ENCODE measurements around the gene DNAI2. TPM values are rescaled to one million over a fixed set of nuclear protein-coding genes. Genes with fewer than 3 reads are reported as not detected.

The DNAI2 gene
- total RNA-seq, 1 donor from 2014 or later, result not detected

DNA sequence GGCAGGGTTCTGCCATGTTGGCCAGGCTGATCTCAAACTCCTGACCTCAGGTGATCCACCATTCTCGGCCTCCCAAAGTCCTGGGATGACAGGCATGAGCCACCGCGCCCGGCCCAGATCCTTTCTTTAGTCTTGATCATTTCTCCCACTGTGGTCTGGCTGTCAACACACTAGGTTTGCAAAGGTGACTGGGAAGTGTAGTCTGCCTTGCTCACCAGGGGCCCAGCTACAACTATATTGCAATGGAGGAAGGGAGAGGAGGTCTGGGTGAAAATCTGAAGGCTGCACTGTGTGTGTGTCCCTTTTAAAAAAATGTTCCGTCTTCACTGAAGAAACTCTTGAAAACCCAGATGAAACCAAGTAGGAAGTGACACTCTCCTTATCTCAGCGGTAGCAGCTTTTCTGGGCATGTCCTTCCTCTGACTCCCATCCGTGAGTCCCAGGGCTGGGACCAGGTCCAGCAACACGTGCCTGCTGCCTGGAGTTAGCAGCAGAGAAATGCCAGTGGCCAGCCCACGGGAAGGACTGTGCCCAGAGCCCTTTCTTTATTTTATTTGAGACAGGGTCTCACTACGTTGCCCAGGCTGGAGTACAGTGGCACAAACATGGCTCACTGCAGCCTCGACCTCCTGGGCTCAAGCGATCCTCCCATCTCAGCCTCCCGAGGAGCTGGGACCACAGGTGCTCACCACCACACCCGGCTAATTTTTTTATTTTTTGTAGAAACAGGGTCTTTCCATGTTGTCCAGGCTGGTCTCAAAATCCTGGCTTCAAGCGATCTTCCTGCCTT, 34.1 kb downstream of the DNAI2 start:
- DNase-seq (ENCODE audit: low spot score, unreplicated experiment), result no peak
- no peaks in the 10 kb centered on the region for H3K4me1 Mint-ChIP-seq (ENCODE audit: low read depth)
- peaks cover 8% of the 10 kb centered on the region for H3K27me3 Mint-ChIP-seq
- peaks cover 7% of the 10 kb centered on the region for H3K9me3 Mint-ChIP-seq (ENCODE audit: low read depth)
- no peaks in the 10 kb centered on the region for H3K36me3 Mint-ChIP-seq (ENCODE audit: insufficient read depth)
- no peak overlapping the region for H3K4me3 Mint-ChIP-seq (ENCODE audit: low read depth)
- TF ChIP-seq, protein P1, sequence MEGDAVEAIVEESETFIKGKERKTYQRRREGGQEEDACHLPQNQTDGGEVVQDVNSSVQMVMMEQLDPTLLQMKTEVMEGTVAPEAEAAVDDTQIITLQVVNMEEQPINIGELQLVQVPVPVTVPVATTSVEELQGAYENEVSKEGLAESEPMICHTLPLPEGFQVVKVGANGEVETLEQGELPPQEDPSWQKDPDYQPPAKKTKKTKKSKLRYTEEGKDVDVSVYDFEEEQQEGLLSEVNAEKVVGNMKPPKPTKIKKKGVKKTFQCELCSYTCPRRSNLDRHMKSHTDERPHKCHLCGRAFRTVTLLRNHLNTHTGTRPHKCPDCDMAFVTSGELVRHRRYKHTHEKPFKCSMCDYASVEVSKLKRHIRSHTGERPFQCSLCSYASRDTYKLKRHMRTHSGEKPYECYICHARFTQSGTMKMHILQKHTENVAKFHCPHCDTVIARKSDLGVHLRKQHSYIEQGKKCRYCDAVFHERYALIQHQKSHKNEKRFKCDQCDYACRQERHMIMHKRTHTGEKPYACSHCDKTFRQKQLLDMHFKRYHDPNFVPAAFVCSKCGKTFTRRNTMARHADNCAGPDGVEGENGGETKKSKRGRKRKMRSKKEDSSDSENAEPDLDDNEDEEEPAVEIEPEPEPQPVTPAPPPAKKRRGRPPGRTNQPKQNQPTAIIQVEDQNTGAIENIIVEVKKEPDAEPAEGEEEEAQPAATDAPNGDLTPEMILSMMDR (IDR thresholded peaks at IDR 0.05; ENCODE audit: unreplicated experiment), result no peak
- no peak overlapping the region for H3K27ac Mint-ChIP-seq

DNA sequence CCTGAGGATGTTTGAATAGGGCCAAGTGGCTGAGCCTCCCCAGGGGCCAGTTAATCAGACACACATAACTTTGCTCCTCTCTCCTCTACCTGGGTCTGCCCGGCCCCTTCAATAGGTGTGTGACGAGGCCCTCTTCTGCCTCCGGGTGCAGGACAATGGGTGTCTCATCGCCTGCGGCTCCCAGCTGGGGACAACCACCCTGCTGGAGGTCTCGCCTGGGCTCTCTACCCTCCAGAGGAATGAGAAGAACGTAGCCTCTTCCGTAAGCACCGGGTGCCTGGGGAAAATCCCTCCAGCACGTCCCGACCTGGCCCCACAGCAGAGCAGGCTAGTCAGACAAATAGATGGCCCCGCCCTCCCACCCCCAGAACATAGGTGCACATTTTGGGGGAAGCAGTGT, 35.9 kb downstream of the DNAI2 start:
- H3K27me3 Mint-ChIP-seq, result peaks cover 11% of the 10 kb centered on the region
- DNase-seq (ENCODE audit: low spot score, unreplicated experiment), result no peak
- H3K27ac Mint-ChIP-seq, result no peak overlapping the region

GRCh38 chr17:74314877-74315276, 40.8 kb downstream of the DNAI2 start:
- H3K4me1 Mint-ChIP-seq (ENCODE audit: low read depth), result no peaks in the 10 kb centered on the region
- no peaks in the 10 kb centered on the region for H3K36me3 Mint-ChIP-seq (ENCODE audit: insufficient read depth)
- no peak overlapping the region for H3K27ac Mint-ChIP-seq
- no peak for DNase-seq (ENCODE audit: low spot score, unreplicated experiment)
- no peak overlapping the region for H3K4me3 Mint-ChIP-seq (ENCODE audit: low read depth)
- TF ChIP-seq, protein P1 (IDR thresholded peaks at IDR 0.05; ENCODE audit: unreplicated experiment), result no peak
- H3K9me3 Mint-ChIP-seq (ENCODE audit: low read depth), result peaks cover 7% of the 10 kb centered on the region
- peaks cover 4% of the 10 kb centered on the region for H3K27me3 Mint-ChIP-seq

More for the DNA sequence above, 35.9 kb downstream of the DNAI2 start:
- H3K4me3 Mint-ChIP-seq (ENCODE audit: low read depth), result no peak overlapping the region
- TF ChIP-seq, protein P1 (IDR thresholded peaks at IDR 0.05; ENCODE audit: unreplicated experiment), result no peak
- H3K9me3 Mint-ChIP-seq (ENCODE audit: low read depth), result peaks cover 7% of the 10 kb centered on the region
- no peaks in the 10 kb centered on the region for H3K36me3 Mint-ChIP-seq (ENCODE audit: insufficient read depth)
- H3K4me1 Mint-ChIP-seq (ENCODE audit: low read depth), result no peaks in the 10 kb centered on the region

DNA sequence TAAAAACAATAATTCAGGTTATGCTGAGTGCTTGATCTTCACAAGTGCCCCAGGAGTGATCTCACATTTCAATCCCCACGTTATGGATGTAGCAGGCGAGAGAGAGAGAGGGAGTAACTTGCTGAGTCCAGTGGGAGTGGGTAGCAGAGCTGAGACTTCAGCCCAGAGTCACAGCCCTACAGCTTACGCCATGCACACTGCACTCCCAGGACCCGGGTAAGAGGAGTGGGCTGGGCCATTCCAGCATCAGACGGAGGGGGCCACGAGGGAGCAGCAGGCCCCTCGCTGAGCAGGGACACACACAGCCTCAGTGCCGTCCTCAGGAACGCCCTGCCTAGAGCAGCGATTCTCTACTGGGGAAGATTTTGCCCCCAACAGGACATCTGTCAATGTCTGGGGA, 42.2 kb downstream of the DNAI2 start:
- TF ChIP-seq, protein P1 (IDR thresholded peaks at IDR 0.05; ENCODE audit: unreplicated experiment), result no peak
- Mint-ChIP-seq H3K27me3 (peaks cover 12% of the 10 kb centered on the region), H3K9me3 (ENCODE audit: low read depth) (peaks cover 7% of the 10 kb centered on the region), H3K36me3 (ENCODE audit: insufficient read depth) (no peaks in the 10 kb centered on the region), H3K4me3 (ENCODE audit: low read depth) (no peak overlapping the region), H3K4me1 (ENCODE audit: low read depth) (no peaks in the 10 kb centered on the region), H3K27ac (no peak overlapping the region)
- DNase-seq (ENCODE audit: low spot score, unreplicated experiment), result no peak

DNA sequence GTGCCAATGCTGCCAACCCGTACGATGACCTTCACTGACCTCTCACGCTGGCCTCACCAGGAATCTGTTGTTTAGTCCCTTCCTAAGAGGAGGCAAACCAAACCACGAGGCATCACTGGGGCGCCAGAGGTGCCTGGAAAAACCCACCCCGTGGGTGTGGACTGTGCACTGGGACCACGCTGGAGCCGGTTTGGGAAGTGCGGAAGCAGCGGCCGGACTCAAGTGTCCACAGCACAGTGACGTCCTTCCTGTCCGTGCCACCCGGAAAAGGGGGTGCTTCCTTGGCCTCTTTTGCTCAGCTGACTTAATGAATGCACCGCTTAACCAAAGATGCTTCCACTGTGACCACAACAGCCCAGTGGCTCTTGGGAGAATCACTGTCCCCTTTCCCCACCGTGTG, 43.0 kb downstream of the DNAI2 start:
- H3K4me1 Mint-ChIP-seq (ENCODE audit: low read depth), result no peaks in the 10 kb centered on the region
- peaks cover 19% of the 10 kb centered on the region for H3K27me3 Mint-ChIP-seq
- no peaks in the 10 kb centered on the region for H3K36me3 Mint-ChIP-seq (ENCODE audit: insufficient read depth)
- no peak overlapping the region for H3K27ac Mint-ChIP-seq
- DNase-seq (ENCODE audit: low spot score, unreplicated experiment), result no peak
- no peak overlapping the region for H3K4me3 Mint-ChIP-seq (ENCODE audit: low read depth)
- H3K9me3 Mint-ChIP-seq (ENCODE audit: low read depth), result peaks cover 7% of the 10 kb centered on the region
- TF ChIP-seq, protein P1 (IDR thresholded peaks at IDR 0.05; ENCODE audit: unreplicated experiment), result no peak
